ENCODE data around the gene VPS52. TPM values are rescaled to one million over a fixed set of nuclear protein-coding genes. Genes with fewer than 3 reads are reported as not detected.

VPS52 gene
- total RNA-seq, 1 experiment from 2014 or later, result 46.2 TPM

DNA sequence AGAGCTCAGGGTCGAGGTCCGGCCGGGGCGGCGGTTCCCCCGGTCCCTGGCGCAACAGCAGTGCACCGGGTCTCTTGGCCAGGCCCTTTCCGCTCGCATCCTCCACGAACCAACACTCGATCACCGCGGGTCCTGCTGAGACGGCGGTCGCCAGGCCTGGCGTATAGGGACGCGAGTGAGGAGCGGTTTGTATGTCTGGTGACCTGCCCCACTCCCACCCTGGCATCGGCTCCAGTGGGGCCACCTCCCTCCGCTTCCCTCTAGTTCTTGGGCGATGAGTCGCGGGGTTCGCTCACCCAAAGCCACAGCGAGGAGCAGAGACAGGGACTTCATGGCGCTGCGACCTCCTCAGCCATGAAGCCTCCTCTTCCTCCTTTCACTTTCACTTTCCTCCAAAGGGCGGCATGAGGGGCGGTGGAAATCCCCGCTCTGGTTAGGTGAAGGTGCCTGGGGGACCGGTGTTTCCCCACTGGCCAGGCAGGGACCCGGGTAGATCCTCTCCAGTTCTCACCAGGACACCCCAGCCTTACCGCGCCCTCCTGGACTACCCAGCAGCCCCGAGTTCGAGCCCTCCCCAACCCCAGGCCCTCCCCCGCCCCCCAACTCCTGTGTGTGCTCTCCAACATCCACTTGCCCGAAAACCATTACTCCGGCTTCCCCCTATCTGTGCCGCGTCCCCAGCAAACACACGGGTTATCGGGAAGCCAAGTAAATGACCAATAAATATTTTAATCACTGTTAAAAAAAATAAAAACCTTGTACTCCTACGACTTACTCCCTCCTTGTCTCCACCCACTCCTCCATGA is 42.2 kb upstream of the VPS52 start, which contains the start of gene TAPBP:
TAPBP (minus strand) TSS at position 370 of the 806 bp plus-strand sequence; CDS start at position 333, 37 bp downstream.
- peak within 1 kb of the TSS; percentile 81 for H3K4me3 ChIP-seq
- H3K27me3 ChIP-seq (ENCODE audit: insufficient read depth, low read depth), result no peaks in the 10 kb centered on the region
- CTCF ChIA-PET, result no interaction called here
- H3K4me1 ChIP-seq (replicated peaks; ENCODE audit: insufficient read depth), result peaks cover 27% of the 10 kb centered on the region
- TF ChIP-seq, protein P1, sequence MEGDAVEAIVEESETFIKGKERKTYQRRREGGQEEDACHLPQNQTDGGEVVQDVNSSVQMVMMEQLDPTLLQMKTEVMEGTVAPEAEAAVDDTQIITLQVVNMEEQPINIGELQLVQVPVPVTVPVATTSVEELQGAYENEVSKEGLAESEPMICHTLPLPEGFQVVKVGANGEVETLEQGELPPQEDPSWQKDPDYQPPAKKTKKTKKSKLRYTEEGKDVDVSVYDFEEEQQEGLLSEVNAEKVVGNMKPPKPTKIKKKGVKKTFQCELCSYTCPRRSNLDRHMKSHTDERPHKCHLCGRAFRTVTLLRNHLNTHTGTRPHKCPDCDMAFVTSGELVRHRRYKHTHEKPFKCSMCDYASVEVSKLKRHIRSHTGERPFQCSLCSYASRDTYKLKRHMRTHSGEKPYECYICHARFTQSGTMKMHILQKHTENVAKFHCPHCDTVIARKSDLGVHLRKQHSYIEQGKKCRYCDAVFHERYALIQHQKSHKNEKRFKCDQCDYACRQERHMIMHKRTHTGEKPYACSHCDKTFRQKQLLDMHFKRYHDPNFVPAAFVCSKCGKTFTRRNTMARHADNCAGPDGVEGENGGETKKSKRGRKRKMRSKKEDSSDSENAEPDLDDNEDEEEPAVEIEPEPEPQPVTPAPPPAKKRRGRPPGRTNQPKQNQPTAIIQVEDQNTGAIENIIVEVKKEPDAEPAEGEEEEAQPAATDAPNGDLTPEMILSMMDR (conservative IDR thresholded peaks at IDR 0.05), result no peak
- no peak for TF ChIP-seq EZH2 (IDR thresholded peaks at IDR 0.05; ENCODE audit: low read depth)
- peak; percentile 54 to 60 for DNase-seq
- H2AFZ ChIP-seq, result peak within 1 kb of the TSS; percentile 81
- peaks cover 36% of the 10 kb centered on the region for H3F3A ChIP-seq (ENCODE audit: insufficient read depth, low read depth)
- intact Hi-C loops (cut with micrococcal nuclease; ENCODE audit: unreplicated experiment), result loop anchor here (1.0 to 10.0 kb wide), 4 partner anchors 15 to 347 kb away; partner anchors contain the start of genes BRD2, KIFC1 and RGL2
- no peaks in the 10 kb centered on the region for H3K9me3 ChIP-seq (ENCODE audit: insufficient read depth, low read depth)
- POLR2A ChIA-PET (ENCODE audit: unreplicated experiment), result interaction anchor here (0.6 kb wide), 1 partner anchor 931 kb away, joined by 4 read pairs; no protein-coding TSS in a partner anchor
- H4K20me1 ChIP-seq (ENCODE audit: insufficient read depth), result peaks cover 6% of the 10 kb centered on the region; the same call in 1 of the 2 replicates
- no peaks in the 10 kb centered on the region for H3K9me2 ChIP-seq (ENCODE audit: insufficient read depth)
- peaks cover 42% of the 10 kb centered on the region for H3K79me2 ChIP-seq (ENCODE audit: low read depth)
- peak within 1 kb of the TSS; percentile 89 for H3K4me2 ChIP-seq
- H3K36me3 ChIP-seq (ENCODE audit: low read depth), result no peaks in the 10 kb centered on the region
- peak within 1 kb of the TSS; percentile 72 for H3K27ac ChIP-seq
- BruUV-seq (replicated peaks), result no TSS peak

DNA sequence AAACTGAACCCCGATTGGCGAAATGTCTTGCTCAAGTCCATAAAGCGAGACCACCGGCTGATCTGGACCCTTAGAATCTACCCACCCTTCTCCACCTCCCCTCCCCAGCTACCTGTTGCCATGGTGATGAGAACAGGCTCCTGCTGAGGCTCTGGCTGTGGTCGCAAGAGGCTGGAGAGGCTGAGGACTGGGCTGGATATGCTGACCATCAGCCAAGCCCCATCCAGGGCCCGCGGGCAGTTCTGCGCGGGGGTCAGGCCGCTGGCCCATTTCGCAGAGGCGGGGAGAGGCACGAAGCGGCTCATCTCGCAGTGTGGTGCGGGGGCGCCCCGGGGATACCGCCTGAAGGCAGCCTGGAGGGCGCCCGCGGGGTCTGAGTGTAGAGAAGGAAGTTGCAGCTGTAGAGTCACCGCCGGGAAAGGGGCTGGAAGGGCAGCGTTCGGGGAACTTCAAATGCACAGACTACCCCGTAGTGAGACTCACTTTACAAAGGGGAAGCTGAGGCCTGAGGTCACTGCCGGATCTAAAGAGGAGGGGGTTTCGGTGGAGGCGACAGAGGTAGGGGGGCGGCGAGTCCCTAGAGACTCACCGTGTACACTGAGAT is 41.5 kb upstream of the VPS52 start:
- peak overlapping the region; percentile 89 for H3K4me2 ChIP-seq
- no peaks in the 10 kb centered on the region for H3K9me3 ChIP-seq (ENCODE audit: insufficient read depth, low read depth)
- peak overlapping the region; percentile 72 for H3K27ac ChIP-seq
- peak overlapping the region; percentile 81 for H2AFZ ChIP-seq
- H3F3A ChIP-seq (ENCODE audit: insufficient read depth, low read depth), result peaks cover 29% of the 10 kb centered on the region
- TSS peak; percentile 76 for BruUV-seq (replicated peaks)
- intact Hi-C loops (cut with micrococcal nuclease; ENCODE audit: unreplicated experiment), result loop anchor here (2.0 to 10.0 kb wide), 3 partner anchors 14 to 346 kb away; partner anchors contain the start of genes BRD2 and RGL2
- POLR2A ChIA-PET (ENCODE audit: unreplicated experiment), result interaction anchor here (0.6 to 1.2 kb wide), 2 partner anchors 14 to 931 kb away, joined by 4 to 6 read pairs; no protein-coding TSS in a partner anchor
- H3K36me3 ChIP-seq (ENCODE audit: low read depth), result no peaks in the 10 kb centered on the region
- CTCF ChIA-PET, result interaction anchor here (0.6 to 1.5 kb wide), 2 partner anchors 14 to 575 kb away, joined by 4 to 7 read pairs; no protein-coding TSS in a partner anchor
- peaks cover 6% of the 10 kb centered on the region; the same call in 1 of the 2 replicates for H4K20me1 ChIP-seq (ENCODE audit: insufficient read depth)
- peak in 1 of 2 experiments; percentile 28 for DNase-seq
- no peaks in the 10 kb centered on the region for H3K27me3 ChIP-seq (ENCODE audit: insufficient read depth, low read depth)
- no peaks in the 10 kb centered on the region for H3K9me2 ChIP-seq (ENCODE audit: insufficient read depth)
- H3K4me3 ChIP-seq, result peak overlapping the region; percentile 81
- peaks cover 42% of the 10 kb centered on the region for H3K79me2 ChIP-seq (ENCODE audit: low read depth)
- H3K4me1 ChIP-seq (replicated peaks; ENCODE audit: insufficient read depth), result peaks cover 20% of the 10 kb centered on the region
- TF ChIP-seq, protein P1 (conservative IDR thresholded peaks at IDR 0.05), result no peak
- no peak for TF ChIP-seq EZH2 (IDR thresholded peaks at IDR 0.05; ENCODE audit: low read depth)
